GM18526 (cell line): ENCODE data around the gene SCIMP.
A peak's percentile ranks its signal among the peaks of the same experiment; 100 is the strongest.

Experiments
- POLR2A ChIP-seq: IDR thresholded peaks from 3 replicates; pipeline ENCODE4 v1.6.1; 2011; ENCODE audit not compliant: insufficient read length; ENCODE audit errors: extremely low read depth

SCIMP gene

DNA sequence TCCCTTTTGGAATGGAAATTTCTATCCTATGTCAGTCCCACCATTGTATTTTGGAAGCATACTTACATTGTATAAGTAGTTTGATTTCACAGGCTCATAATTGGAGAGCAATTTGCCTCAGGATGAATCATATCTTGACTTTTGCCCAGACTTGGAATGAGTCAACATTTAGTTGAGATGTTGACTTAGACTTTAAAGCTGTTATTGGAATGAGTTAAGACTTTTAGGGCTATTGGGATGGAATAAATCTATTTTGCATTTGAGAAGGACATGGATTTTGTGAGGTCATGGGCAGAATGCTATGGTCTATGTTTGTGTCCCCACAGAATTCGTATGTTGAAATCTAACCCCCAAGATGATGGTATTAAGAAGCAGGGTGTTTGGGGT is 30.8 kb downstream of the SCIMP start:
- TF ChIP-seq POLR2A, result no peak

DNA sequence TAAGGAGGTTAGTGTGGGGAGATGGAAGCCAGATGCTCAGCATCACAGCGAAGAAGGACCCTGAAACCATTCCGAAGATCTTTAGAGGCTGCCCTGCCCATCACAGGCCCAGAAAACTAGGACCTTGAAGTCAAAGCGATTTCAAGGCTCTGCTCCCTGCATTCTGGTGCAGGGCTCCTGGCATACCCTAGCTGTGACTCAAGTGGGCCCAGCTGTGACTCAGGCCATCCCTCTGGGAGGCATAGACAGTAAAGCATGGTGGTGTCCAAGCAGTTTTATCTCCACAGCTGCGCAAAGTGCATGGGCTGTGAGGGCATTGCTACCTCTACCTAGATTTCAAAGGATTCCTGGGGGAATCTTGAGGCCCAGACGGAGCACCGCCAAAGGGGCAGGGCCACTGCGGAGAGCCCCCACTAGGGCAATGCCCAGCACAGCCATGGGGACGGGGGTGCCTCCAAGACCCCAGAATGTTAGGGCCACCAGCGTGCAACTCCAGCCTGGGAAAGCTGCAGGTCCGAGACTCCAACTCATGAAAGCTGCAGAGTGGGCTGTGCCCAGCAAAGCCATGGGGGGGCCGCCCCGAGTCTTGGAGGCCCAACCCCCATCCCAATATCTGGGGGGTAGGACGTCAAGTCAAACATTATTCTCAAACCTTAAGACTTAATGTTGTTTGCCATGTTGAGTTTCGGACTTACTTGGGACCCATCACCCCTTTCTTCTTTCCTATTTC is 31.3 kb downstream of the SCIMP start:
- no peak for TF ChIP-seq POLR2A

DNA sequence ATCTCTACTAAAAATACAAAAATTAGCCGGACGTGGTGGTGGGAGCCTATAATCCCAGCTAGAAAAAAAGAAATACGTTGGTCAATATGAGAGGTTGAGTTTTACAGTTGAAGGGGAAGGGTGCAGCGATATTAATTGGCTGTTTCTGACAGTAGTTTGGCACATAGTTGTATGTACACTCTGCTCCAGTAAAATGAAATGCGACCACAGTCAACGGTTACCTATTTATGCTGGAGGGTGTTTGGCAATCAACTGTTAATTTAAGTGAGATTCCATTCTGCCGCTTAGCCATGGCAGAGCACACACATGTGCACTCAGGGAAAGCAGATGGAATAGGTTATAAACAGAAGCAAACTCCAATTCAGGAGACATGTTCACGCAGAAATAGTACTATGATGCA is 33.6 kb downstream of the SCIMP start:
- TF ChIP-seq POLR2A, result no peak

DNA sequence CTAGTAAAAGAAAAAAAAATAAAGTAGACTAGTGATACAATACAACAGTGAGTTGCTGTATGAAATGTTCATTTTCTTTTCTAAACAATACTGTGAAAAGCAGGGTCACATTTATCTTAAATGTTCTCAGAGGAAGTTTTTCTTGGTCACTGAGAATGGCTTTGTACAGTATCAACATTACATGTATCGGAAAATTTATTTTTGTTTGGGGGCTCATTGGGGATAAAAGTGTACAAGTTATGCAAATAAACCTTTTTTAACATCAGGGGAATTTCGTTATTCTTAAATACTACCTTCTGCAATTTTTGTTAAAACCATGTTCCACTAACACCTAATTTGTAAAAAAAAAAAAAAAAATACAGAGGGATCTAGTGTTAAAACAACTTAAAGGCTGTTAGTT is 34.3 kb downstream of the SCIMP start:
- no peak for TF ChIP-seq POLR2A

DNA sequence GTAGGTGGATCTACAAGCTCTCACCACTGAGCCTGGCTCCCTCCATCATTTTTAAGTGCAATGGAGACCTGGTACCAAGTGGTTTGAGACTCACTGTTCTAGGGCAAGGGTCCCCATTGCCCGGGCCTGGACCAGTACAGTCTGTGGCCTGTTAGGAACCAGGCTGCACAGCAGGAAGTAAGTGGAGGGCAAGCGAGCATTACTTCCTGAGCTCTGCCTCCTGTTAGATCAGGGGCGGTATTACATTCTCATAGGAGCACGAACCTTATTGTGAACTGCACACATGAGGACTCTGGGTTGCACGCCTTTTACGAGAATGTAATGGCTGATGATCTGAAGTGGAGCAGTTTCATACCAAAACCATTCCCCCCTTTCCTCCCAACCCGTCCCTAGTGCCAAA is 36.2 kb downstream of the SCIMP start:
- TF ChIP-seq POLR2A, result no peak

DNA sequence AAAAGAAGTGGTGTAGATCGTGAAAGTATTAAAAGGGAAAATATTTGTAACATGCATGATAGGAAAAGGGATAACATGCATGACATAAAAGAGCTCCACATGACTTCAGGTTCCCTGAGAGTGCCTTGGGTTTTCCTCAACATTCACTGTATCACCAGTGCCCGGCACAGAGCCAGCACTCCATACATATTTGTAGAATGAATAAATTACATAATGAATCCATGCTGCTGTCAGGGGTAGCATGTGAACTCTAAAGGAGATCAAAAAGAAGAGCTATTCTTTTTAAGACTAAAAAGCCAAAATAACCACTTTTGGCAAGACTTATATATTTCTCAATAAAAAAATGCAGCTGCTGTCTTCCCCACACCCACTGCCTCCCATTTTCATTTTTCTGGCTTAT is 40.3 kb downstream of the SCIMP start:
- TF ChIP-seq POLR2A, result no peak

DNA sequence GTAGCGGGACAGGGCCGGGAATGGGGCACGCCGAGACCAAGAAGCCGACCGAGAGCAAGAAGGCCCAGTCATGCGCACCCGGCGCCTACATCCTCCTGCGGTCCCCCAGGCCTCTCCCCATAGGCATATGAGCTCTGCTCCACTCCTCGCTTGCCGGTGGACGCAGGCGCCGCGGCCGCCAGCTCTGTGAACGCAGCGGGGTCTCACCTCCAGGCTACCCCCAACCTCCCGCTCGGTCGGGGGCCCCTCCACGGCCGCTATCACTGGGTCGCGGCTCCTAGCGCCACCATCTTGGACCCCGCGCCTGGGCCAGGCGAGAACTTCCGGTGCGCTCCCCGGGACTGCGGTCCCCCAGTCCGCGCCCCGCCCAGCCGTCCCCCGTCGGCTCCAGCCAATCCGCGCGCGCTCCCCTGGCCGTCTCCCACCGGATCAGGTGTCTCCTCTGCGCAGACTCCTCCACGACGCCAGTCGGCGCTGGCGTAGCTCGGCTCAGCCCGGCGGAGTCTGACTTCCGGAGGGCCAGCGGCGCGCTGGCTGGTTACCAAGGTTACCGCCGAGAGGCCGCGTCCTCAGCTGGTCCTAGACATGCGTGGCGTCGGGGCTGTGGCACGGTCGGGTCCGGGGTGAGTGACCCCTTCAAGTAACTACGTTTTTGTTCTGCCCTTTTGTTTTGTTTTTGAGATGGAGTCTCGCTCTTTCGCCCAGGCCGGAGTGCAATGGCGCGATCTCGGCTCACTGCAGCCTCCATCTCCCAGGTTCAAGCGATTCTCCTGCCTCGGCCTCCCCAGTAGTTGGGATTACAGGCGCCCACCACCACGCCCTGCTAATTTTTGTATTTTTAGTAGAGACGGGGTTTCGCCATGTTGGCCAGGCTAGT is 42.9 kb downstream of the SCIMP start, which contains the start of gene ZNF594:
TSS of gene ZNF594 (minus strand) at position 328 of the 877 bp plus-strand sequence. CDS start 7,612 bp downstream, outside the sequence.
- TF ChIP-seq POLR2A, result peak; percentile 87

DNA sequence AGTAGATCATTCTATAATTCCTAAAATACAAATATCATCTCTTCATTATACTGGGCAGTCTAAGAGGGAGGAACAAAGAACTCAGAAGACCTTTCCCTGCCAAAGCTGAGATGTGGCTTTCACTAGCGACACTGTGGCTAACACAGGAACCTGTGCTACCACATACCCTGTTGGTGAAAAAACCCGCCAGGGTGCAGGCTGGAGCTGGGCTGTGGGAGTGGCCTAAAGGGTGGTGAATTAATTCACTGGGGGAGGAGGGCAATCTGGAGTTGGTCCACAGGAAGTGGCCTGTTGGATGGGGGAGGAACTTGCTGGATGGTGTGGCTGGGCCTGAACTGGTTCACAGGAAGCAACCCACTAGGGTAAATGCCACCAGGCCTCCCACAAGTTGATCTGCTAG is 50.4 kb downstream of the SCIMP start:
- no peak for TF ChIP-seq POLR2A

DNA sequence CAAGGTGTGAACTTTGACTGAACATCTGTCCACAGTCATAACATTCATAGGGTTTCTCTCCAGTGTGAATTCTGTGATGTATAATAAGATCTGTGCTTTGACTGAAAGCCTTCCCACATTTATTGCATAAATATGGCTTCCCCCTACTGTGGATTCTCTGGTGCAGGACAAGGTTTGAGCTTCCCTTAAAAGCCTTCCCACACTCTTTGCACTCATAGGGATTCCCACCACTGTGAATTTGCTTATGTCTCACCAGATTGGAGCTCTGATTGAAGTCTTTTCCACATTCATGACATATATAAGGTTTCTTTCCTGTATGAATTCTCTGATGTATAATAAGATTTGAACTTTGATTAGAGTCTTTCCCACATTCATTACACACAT is 51.3 kb downstream of the SCIMP start:
- TF ChIP-seq POLR2A, result no peak

DNA sequence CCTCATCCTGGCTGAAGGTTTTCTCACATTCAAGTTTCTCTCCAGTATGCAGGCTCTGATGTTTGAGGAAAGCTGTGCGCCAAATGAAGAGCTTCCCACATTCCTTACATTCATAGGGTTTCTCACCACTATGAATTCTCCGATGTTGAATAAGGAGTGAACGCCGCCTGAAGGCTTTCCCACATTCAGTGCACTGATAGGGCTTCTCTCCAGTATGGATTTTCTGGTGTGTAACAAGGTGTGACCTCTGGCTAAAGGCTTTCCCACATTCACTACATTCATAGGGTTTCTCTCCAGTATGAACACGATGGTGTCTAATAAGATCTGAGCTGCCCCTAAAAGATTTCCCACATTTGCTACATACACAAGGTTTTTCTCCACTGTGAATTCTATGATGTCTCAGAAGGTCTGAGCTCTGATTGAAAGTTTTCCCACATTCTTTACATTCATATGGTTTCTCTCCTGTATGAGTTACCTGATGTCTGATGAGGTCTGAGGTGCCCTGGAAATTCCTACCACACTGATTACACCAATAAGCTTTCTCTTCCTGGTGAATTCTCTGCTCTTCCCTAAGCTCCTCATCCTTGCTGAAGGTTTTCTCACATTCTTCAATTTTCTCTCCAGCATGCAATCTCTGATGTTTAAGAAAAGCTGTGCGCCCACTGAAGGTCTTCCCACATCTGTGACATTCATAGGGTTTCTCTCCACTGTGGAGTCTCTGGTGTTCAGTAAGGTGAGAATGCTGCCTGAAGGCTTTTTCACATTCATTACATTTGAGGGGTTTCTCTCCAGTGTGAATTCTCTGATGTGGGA is 51.9 kb downstream of the SCIMP start:
- no peak for TF ChIP-seq POLR2A

DNA sequence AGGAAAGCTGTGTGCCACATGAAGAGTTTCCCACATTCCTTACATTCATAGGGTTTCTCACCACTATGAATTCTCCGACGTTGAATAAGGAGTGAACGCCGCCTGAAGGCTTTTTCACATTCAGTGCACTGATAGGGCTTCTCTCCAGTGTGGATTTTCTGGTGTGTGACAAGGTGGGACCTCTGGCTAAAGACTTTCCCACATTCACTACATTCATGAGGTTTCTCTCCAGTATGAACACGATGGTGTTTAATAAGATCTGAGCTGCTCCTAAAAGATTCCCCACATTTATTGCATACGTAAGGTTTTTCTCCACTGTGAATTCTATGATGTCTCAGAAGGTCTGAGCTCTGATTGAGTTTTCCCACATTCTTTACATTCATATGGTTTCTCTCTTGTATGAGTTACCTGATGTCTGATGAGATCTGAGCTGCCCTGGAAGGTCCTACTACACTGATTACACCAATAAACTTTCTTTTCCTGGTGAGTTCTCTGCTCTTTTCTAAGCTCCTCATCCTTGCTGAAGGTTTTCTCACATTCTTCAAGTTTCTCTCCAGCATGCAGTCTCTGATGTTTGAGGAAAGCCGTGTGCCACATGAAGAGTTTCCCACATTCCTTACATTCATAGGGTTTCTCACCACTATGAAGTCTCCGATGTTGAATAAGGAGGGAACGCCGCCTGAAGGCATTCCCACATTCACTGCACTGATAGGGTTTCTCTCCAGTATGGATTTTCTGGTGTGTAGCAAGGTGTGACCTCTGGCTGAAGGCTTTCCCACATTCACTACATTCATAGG is 53.0 kb downstream of the SCIMP start:
- no peak for TF ChIP-seq POLR2A

DNA sequence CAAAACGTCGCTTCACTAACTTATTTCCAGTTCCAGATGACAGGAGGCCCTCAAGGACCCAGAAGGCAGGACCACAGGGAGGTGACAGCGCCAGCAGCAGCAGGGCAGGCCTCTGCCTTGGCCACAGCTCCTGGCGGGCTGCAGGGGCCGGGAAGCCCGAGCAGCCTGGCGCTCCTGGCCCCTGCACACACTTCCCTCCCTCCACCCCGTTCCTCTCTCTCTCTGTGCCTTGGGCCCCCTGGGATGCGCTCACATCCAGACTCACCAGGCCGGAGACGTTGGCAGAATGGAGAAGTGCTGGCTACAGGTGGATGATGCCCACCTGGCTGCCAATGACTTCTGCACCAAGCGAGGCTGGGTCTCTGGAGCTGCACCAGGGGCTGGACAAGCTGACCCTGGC is 55.7 kb downstream of the SCIMP start:
- no peak for TF ChIP-seq POLR2A

DNA sequence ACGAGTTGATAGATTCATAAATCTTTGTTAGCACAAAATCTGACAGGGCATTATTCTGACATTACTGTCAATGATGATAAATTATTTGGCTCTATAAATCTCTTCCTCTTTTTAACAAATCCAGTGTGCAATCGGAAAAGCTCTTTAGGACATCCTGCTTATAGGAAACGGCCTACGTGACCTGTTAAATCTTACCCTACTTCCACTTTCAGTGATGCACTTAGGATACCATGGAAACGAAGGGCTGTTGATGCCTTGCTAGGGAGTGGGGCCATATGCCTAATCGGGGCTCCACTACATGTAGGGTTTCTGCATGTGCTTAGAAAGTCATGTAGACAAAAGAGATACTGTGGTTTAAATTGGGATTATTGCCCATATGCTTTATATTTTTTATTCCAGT is 70.2 kb downstream of the SCIMP start:
- TF ChIP-seq POLR2A, result no peak
